RWPE2 (cell line): ENCODE data around the gene CPSF3.

Source experiments
- ATAC-seq: fragments of 200-7000 bp; cut with Tn5 transposase; 3 replicates; pipeline ENCODE4 v1.9.1; 2021; ENCODE audit warnings: low read depth
- DNase-seq: peaks from one replicate; pipeline ENCODE4 v3.0.0-alpha.2; 2020; ENCODE audit warnings: low spot score
- H3K27ac ChIP-seq: fragments of 450-650 bp; 2 replicates; pipeline ENCODE4 v1.5.1; 2017; ENCODE audit warnings: mild to moderate bottlenecking; ENCODE audit not compliant: poor library complexity, severe bottlenecking
- H3K27me3 ChIP-seq: fragments of 250-450 bp; sonication (Bioruptor Pico); 2 replicates; pipeline ENCODE4 v1.5.1; 2021; ENCODE audit warnings: mild to moderate bottlenecking, moderate library complexity; ENCODE audit not compliant: insufficient read depth, poor library complexity, severe bottlenecking
- H3K36me3 ChIP-seq: fragments of 250-450 bp; sonication (Bioruptor Pico); 2 replicates; pipeline ENCODE4 v1.5.1; 2020; ENCODE audit warnings: low read depth, mild to moderate bottlenecking, moderate library complexity
- H3K4me1 ChIP-seq: fragments of 250-450 bp; sonication (Bioruptor Pico); 2 replicates; pipeline ENCODE4 v1.5.1; 2021; ENCODE audit warnings: mild to moderate bottlenecking, moderate library complexity; ENCODE audit not compliant: insufficient read depth, poor library complexity, severe bottlenecking
- H3K4me3 ChIP-seq: fragments of 250-450 bp; sonication (Bioruptor Pico); 2 replicates; pipeline ENCODE4 v1.5.1; 2021; ENCODE audit warnings: mild to moderate bottlenecking, moderate library complexity; ENCODE audit not compliant: severe bottlenecking
- H3K9me3 ChIP-seq: fragments of 250-450 bp; sonication (Bioruptor Pico); 2 replicates; pipeline ENCODE4 v1.5.1; 2021; ENCODE audit warnings: mild to moderate bottlenecking, moderate library complexity; ENCODE audit not compliant: severe bottlenecking
- TF ChIP-seq, protein P1 (sequence below): fragments of 450-650 bp; IDR thresholded peaks from one replicate; pipeline ENCODE4 v1.5.1; 2017; ENCODE audit warnings: mild to moderate bottlenecking, moderate library complexity; ENCODE audit not compliant: poor library complexity, severe bottlenecking

The CPSF3 gene

DNA sequence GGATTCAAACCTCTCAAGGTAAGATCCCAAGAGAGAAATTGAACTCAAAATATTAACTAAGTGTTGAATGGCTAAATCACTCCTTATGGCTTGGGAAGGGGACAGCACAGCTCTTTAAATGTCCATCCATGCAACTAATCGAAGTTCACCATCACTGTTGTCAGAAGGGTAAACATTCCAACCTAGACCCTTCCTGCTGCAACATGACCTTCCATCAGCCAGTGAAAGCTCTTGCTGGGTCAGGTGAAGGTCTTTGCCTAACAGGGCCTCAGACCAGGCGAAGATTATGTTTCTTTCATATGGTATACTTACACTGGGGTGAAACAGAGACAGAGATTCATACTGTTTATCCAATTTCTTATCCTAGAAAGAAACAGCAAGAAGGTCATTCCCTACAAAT is 67.3 kb downstream of the CPSF3 start:
- no peaks in the 10 kb centered on the region for H3K9me3 ChIP-seq
- no peaks in the 10 kb centered on the region for H3K27me3 ChIP-seq
- no peaks in the 10 kb centered on the region for H3K4me1 ChIP-seq
- DNase-seq (no peak), ATAC-seq (no peak)
- TF ChIP-seq, protein P1, sequence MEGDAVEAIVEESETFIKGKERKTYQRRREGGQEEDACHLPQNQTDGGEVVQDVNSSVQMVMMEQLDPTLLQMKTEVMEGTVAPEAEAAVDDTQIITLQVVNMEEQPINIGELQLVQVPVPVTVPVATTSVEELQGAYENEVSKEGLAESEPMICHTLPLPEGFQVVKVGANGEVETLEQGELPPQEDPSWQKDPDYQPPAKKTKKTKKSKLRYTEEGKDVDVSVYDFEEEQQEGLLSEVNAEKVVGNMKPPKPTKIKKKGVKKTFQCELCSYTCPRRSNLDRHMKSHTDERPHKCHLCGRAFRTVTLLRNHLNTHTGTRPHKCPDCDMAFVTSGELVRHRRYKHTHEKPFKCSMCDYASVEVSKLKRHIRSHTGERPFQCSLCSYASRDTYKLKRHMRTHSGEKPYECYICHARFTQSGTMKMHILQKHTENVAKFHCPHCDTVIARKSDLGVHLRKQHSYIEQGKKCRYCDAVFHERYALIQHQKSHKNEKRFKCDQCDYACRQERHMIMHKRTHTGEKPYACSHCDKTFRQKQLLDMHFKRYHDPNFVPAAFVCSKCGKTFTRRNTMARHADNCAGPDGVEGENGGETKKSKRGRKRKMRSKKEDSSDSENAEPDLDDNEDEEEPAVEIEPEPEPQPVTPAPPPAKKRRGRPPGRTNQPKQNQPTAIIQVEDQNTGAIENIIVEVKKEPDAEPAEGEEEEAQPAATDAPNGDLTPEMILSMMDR: no peak
- no peak overlapping the region for H3K27ac ChIP-seq
- H3K36me3 ChIP-seq: peaks cover 90% of the 10 kb centered on the region
- H3K4me3 ChIP-seq: no peak overlapping the region

DNA sequence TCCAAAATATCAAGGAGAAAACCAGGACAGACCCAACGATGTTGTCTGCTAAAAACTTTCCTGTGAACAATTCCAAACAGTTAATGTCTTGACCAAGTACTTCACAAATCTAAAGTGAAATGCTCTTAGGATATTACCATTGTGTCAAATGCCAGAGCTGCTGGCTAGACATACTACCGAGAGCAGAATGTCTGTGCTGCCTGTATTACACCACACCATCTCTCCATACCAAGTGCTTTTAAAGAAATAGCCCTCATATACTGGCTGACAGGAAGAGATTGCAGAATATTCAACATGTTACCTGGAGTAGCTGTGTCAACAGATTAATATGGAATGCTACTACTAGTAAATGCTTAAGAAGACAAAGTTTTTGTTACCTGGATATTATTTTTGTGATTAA is 69.5 kb downstream of the CPSF3 start:
- H3K27me3 ChIP-seq: no peaks in the 10 kb centered on the region
- H3K4me3 ChIP-seq: no peak overlapping the region
- TF ChIP-seq, protein P1: no peak
- H3K36me3 ChIP-seq: peaks cover 83% of the 10 kb centered on the region
- ATAC-seq (no peak), DNase-seq (no peak)
- no peaks in the 10 kb centered on the region for H3K9me3 ChIP-seq
- H3K4me1 ChIP-seq: no peaks in the 10 kb centered on the region
- no peak overlapping the region for H3K27ac ChIP-seq

DNA sequence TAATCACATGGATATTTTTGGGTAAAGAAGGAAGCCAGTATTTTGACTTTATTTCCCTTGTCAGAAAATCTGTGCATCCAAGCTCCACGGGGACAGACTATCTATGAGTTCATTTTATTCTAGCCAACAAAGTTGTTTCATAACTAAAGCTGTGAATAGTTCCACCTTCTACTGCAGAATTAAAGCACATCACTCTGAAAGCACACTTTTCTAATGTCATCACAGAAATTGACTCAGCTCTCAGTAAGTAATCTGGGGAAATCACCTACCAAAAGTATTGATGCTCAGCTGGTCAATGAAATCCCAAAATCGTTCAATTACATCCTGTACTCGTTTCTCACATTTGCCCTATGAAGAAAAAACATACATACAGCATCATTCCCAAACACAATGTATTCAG is 70.0 kb downstream of the CPSF3 start:
- ATAC-seq (no peak), DNase-seq (no peak)
- Histone ChIP-seq H3K9me3 (no peaks in the 10 kb centered on the region), H3K4me3 (no peak overlapping the region), H3K27me3 (no peaks in the 10 kb centered on the region), H3K36me3 (peaks cover 81% of the 10 kb centered on the region), H3K27ac (no peak overlapping the region), H3K4me1 (no peaks in the 10 kb centered on the region)
- TF ChIP-seq, protein P1: no peak

DNA sequence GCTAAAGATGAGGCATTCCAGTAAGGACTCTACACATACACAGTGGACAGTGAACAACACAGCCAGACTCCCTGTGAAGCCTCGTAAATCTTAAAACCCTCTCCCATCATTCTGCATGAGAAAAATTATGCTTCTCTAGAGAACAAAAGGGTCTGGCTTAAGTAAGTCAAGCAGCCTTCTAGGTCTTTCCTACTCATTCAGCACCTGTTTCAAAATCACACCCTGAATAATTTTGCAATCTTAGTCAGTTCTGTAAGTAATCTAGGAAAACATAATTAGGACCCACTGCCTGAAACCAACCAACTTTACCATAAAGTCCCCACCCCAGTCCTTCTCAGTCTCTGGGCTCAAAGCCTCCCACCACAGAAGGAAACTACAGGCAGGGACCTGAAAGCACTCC is 70.6 kb downstream of the CPSF3 start:
- Histone ChIP-seq H3K9me3 (no peaks in the 10 kb centered on the region), H3K4me3 (no peak overlapping the region), H3K36me3 (peaks cover 77% of the 10 kb centered on the region), H3K4me1 (no peaks in the 10 kb centered on the region), H3K27ac (no peak overlapping the region), H3K27me3 (no peaks in the 10 kb centered on the region)
- ATAC-seq (no peak), DNase-seq (no peak)
- TF ChIP-seq, protein P1: no peak

DNA sequence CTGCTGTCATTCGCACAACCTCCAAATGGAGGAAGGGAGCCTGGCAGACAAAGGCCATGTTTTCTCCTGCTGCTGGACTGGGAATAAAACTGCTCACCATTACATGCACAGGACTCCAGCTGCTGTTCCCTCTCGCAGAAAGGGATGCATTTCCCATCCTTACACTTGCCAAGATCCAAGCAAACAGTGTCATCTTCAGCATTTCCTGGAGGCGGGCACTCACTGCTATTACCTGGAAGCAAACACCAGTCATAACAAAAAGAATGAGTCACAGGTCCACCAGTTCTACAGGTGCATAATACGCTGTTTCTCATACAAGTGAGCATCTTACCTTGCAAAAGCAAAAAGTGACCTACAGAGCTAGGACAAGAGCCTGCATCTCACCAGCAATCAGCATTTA is 73.6 kb downstream of the CPSF3 start:
- Histone ChIP-seq H3K9me3 (no peaks in the 10 kb centered on the region), H3K4me3 (no peak overlapping the region), H3K4me1 (no peaks in the 10 kb centered on the region), H3K27ac (no peak overlapping the region), H3K36me3 (peaks cover 66% of the 10 kb centered on the region), H3K27me3 (no peaks in the 10 kb centered on the region)
- TF ChIP-seq, protein P1: no peak
- DNase-seq (no peak), ATAC-seq (peak; percentile 93)
